HEK293T (cell line): Measurements from ENCODE around the gene WRAP73.

Experiments
- BHLHE40 ChIP-seq: fragments of 450-650 bp; IDR thresholded peaks from 2 replicates; pipeline ENCODE4 v1.6.1; 2016; ENCODE audit warnings: mild to moderate bottlenecking, moderate library complexity, borderline replicate concordance
- CTBP1 ChIP-seq: fragments of 450-650 bp; IDR thresholded peaks from 2 replicates; pipeline ENCODE4 v1.6.1; 2016; ENCODE audit warnings: borderline replicate concordance
- ELF4 ChIP-seq: fragments of 450-650 bp; IDR thresholded peaks from 2 replicates; pipeline ENCODE4 v1.6.1; 2017; ENCODE audit warnings: antibody characterized with exemption
- FOXA1 ChIP-seq: fragments of 450-650 bp; IDR thresholded peaks from 2 replicates; pipeline ENCODE4 v1.6.1; 2016; ENCODE audit warnings: mild to moderate bottlenecking
- FOXK2 ChIP-seq: fragments of 450-650 bp; IDR thresholded peaks from 2 replicates; pipeline ENCODE4 v1.6.1; 2016; ENCODE audit warnings: mild to moderate bottlenecking
- LEF1 ChIP-seq: fragments of 450-650 bp; IDR thresholded peaks from 2 replicates; pipeline ENCODE4 v1.6.1; 2017; ENCODE audit warnings: mild to moderate bottlenecking, borderline replicate concordance
- PKNOX1 ChIP-seq: fragments of 450-650 bp; IDR thresholded peaks from 2 replicates; pipeline ENCODE4 v1.6.1; 2016
- SP1 ChIP-seq: fragments of 450-650 bp; IDR thresholded peaks from 2 replicates; pipeline ENCODE4 v1.6.1; 2017
- TARDBP ChIP-seq: fragments of 450-650 bp; IDR thresholded peaks from 2 replicates; pipeline ENCODE4 v1.6.1; 2016
- ZNF384 ChIP-seq: fragments of 450-650 bp; IDR thresholded peaks from 2 replicates; pipeline ENCODE4 v1.6.1; 2016

- TF ChIP-seq SP1 = no peak
- TF ChIP-seq CTBP1 = no peak
- TF ChIP-seq FOXK2 = no peak
- TF ChIP-seq BHLHE40 = no peak
- no peak for TF ChIP-seq TARDBP
- no peak for TF ChIP-seq ELF4
- no peak for TF ChIP-seq PKNOX1
- no peak for TF ChIP-seq LEF1
- no peak for TF ChIP-seq ZNF384
- TF ChIP-seq FOXA1 = no peak
These were observed 32.0 kb downstream of the WRAP73 start for GRCh38 chr1:3617806-3618345.
